Measurements from ENCODE around the gene STH. TPM values are rescaled to one million over a fixed set of nuclear protein-coding genes. Genes with fewer than 3 reads are reported as not detected.

STH gene
- total and polyA plus RNA-seq, 9 of the 15 experiments (the other 6 are each of a cell fraction or from before 2014, with no cell fraction given): not detected

DNA sequence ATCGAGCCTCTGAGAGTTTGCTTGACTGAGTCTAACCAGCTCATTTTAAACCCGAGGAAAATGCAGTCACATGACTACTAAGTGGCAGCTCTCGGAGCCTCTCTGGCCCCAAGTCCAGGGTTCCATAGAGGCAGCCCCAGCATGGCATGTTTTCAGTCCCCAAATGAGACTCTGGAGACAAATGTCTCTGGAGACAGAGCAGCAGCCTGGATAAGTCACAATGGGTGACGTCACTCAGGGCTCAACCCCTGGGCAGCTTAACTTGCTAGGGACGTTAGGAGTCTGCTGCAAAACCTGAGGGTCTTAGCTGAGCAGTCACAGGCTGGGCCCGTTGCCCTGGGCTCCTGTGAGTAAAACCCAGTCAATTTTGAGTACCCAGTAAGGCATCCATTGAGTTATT, 6.9 kb upstream of the STH start (continued):
- no peak for TF ChIP-seq TOE1 (IDR thresholded peaks at IDR 0.05; ENCODE audit: borderline replicate concordance)
- TF ChIP-seq TOE1 (CRISPR knock-in tag; IDR thresholded peaks at IDR 0.05; ENCODE audit: borderline replicate concordance, low read depth): no peak
- TF ChIP-seq CCNT2 (IDR thresholded peaks at IDR 0.05; ENCODE audit: borderline replicate concordance, extremely low read depth, insufficient read length, low read depth, low read length): no peak
- TF ChIP-seq, protein P1, sequence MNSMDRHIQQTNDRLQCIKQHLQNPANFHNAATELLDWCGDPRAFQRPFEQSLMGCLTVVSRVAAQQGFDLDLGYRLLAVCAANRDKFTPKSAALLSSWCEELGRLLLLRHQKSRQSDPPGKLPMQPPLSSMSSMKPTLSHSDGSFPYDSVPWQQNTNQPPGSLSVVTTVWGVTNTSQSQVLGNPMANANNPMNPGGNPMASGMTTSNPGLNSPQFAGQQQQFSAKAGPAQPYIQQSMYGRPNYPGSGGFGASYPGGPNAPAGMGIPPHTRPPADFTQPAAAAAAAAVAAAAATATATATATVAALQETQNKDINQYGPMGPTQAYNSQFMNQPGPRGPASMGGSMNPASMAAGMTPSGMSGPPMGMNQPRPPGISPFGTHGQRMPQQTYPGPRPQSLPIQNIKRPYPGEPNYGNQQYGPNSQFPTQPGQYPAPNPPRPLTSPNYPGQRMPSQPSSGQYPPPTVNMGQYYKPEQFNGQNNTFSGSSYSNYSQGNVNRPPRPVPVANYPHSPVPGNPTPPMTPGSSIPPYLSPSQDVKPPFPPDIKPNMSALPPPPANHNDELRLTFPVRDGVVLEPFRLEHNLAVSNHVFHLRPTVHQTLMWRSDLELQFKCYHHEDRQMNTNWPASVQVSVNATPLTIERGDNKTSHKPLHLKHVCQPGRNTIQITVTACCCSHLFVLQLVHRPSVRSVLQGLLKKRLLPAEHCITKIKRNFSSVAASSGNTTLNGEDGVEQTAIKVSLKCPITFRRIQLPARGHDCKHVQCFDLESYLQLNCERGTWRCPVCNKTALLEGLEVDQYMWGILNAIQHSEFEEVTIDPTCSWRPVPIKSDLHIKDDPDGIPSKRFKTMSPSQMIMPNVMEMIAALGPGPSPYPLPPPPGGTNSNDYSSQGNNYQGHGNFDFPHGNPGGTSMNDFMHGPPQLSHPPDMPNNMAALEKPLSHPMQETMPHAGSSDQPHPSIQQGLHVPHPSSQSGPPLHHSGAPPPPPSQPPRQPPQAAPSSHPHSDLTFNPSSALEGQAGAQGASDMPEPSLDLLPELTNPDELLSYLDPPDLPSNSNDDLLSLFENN (IDR thresholded peaks at IDR 0.05; ENCODE audit: low read depth in 2 of 2, low read length in 2 of 2): no peak
- TF ChIP-seq BCL6 (CRISPR knock-in tag; IDR thresholded peaks at IDR 0.05): no peak
- TF ChIP-seq, protein P2, sequence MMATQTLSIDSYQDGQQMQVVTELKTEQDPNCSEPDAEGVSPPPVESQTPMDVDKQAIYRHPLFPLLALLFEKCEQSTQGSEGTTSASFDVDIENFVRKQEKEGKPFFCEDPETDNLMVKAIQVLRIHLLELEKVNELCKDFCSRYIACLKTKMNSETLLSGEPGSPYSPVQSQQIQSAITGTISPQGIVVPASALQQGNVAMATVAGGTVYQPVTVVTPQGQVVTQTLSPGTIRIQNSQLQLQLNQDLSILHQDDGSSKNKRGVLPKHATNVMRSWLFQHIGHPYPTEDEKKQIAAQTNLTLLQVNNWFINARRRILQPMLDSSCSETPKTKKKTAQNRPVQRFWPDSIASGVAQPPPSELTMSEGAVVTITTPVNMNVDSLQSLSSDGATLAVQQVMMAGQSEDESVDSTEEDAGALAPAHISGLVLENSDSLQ (IDR thresholded peaks at IDR 0.05): no peak
- no peak for TF ChIP-seq TBP (optimal IDR thresholded peaks at IDR 0.05; ENCODE audit: low read depth, low read length)
- no peak for TF ChIP-seq ATF1 (CRISPR knock-in tag; IDR thresholded peaks at IDR 0.05)
- TF ChIP-seq ATF1 (tag; IDR thresholded peaks at IDR 0.05): 0 out of 2 replicates have a peak, but pooled peaks have one; percentile 24
- no peak for TF ChIP-seq DIDO1 (tag; IDR thresholded peaks at IDR 0.05; ENCODE audit: low read depth)
- TF ChIP-seq, protein P3, sequence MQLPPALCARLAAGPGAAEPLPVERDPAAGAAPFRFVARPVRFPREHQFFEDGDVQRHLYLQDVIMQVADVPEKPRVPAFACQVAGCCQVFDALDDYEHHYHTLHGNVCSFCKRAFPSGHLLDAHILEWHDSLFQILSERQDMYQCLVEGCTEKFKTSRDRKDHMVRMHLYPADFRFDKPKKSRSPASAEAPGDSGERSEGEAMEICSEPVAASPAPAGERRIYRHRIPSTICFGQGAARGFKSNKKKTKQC (CRISPR knock-in tag; IDR thresholded peaks at IDR 0.05): no peak
- no peak for TF ChIP-seq SUPT5H (IDR thresholded peaks at IDR 0.05)

All from K562 (cell line).